NCI-H146 (cell line): Measurements from ENCODE around the gene KCNJ1.

Source experiments
- DNase-seq: peaks from one replicate; lab custom pipeline; 2025; lab: John Stamatoyannopoulos, UW

Gene KCNJ1

DNA sequence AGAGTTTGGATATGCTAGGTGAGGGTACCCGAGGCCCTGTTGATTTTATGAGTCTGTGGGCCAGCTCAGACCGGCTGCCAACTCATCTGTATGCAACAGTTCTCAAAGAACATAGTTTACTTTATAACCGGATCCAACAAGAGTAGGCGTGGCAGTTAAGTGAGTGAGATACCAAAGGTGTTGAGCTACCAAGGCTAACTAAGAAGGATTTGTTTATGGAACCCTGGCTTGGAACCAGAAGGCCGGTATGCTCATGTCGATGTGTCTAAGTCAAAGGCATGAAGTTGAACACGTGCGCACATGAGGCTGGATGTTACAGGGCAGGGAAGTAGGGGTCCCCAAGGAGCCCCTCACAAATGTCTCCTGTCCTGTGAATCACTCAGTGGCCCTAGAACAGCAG, at the start of gene KCNJ1:
Gene KCNJ1, minus strand, starts transcription at position 20 of the 400 bp plus-strand sequence. CDS start 27,053 bp downstream, outside the sequence.
- no peak for DNase-seq

DNA sequence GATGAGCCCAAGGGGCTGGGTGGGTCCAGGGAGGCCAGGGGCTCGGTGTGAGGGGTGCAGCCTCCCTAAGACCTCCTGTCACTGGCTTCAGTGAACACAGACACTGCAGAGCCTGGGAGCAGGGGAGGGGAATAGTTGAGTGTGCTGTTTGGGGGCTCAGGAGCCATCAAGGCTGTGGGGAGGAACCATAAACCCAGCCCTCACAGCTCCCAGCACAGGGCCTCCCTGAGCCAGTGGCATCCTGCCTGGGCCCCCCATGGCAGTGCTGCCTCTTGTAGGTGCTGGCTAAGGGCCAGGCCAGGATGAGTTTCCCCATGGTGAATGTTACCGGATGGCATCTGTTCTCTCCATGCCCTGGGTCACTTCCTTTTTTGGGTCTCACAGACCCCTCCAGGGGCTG, 49.6 kb upstream of the KCNJ1 start:
- DNase-seq = no peak

- no peak for DNase-seq
Observed at GRCh38 chr11:128916037-128916572, 49.0 kb upstream of the KCNJ1 start.

- no peak for DNase-seq
Observed at GRCh38 chr11:128915149-128915521, 48.0 kb upstream of the KCNJ1 start.

- no peak for DNase-seq
Observed at GRCh38 chr11:128914216-128915148, 47.4 kb upstream of the KCNJ1 start.

GRCh38 chr11:128913806-128914205, 46.7 kb upstream of the KCNJ1 start:
- no peak for DNase-seq

DNA sequence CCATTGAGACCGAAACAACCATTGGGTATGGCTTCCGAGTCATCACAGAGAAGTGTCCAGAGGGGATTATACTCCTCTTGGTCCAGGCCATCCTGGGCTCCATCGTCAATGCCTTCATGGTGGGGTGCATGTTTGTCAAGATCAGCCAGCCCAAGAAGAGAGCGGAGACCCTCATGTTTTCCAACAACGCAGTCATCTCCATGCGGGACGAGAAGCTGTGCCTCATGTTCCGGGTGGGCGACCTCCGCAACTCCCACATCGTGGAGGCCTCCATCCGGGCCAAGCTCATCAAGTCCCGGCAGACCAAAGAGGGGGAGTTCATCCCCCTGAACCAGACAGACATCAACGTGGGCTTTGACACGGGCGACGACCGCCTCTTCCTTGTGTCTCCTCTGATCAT, 44.6 kb upstream of the KCNJ1 start:
- no peak for DNase-seq

DNA sequence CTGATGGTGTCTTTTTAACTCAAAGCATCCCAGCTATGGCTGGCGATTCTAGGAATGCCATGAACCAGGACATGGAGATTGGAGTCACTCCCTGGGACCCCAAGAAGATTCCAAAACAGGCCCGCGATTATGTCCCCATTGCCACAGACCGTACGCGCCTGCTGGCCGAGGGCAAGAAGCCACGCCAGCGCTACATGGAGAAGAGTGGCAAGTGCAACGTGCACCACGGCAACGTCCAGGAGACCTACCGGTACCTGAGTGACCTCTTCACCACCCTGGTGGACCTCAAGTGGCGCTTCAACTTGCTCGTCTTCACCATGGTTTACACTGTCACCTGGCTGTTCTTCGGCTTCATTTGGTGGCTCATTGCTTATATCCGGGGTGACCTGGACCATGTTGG, 44.1 kb upstream of the KCNJ1 start:
- DNase-seq = no peak

DNA sequence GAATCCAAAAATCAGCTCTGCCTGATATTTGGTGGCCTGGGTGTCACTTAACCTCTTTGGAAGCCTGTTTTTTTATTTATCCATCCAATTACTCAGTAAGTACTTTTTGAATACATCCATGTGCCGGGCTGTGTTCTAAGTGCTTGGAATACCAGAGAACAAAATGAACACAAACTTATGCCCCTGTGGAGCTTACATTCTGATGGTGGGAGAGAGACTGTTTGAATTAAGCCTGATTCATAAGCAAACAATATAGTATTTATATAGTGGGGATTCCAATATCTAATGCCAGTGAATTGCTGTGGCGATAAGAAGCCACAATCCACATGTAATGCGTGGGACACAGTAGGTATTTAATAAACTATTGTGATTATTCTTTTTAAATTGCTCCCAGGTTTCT, 43.5 kb upstream of the KCNJ1 start:
- DNase-seq = no peak

DNA sequence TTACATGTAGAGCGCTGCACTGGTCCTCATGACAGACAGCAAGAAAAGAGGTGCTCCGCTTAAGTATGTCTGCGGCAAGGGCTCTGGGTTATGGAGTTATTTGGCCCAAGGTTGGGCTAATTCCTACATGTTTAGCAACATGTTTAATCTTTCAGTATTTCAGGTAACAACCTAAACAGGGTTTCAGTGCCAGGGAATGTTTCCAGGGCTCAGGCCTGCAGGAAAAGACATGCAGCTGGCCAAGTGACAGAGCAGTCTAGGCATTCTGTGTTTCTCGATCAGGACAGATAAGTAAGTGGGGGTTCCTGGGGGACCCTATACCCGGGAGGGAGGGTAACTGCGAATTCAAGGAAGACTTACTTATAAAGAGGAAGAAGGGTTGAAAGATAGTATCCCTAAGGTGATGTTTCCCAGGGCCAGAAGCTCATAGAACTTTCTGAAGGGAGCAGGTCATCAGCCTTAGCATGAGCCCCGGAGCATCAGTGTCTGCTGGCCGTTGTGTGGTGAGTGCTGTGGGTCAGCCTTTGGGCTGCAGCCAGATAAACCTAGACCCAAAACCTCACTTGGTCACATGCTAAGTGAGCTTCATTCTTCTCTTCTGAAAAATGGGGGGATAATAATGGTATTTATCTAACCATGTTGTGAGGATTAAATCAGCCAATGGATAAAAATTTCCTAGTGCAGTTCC, 42.5 kb upstream of the KCNJ1 start:
- DNase-seq = no peak

DNA sequence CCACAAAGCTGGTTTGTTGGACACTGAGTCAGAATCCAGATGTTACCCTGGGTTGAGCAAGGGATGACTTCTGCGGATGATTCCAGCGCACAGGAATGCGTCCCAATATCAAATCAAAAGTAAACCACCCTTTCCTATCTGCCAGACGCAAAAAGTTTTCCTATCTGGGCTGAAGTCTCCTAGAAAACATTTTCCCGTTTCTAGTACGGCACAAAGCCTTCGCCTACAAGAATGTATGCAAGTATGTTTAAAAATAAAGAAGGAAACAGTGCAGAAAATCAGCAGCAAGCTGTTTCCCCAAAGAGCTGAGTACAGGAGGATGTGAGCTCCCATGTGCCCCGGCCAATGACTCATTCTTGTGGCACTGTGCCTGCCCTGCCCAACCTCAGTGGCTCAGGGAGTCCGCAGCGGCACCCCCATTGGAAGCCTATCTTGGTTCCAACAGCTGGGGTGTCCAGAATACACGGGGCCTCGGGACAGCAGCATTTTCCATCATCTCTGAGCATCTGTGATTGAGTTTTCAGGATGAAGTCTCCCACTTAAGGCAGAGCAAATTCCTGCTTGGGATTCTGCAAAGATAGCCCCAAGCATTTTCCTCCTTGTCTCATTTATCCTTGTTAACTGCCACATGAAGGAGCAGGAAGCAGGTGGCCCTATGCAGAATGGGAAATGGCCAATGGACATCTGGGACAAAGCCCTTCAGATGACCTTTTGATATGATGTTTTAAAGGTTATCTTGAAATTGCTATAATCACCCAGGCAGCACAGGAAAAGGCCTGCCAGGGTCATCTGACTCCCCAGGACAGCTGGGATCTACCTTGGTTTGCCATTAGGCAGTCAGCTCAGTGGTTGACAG, 41.5 kb upstream of the KCNJ1 start:
- DNase-seq = peak; percentile 92

DNA sequence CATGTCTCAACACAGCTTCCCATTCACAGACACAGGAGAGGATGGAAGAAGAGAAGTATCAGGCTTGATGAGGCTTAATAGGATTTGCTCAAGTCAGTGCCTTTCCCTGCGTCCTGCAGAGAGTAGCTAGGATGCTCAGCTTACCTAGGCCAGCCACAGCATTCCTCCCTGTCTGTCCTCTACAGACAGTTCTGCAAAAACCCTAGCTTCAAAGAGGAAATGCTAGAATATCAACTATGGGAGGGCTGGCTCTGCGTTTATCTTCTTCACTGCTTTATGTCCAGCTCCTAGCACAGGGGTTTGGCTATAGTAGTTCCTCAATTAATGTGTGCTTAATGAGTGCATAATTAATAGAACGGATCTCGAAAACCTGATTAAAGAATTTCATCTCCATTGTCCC, 40.5 kb upstream of the KCNJ1 start:
- no peak for DNase-seq

- DNase-seq = no peak
Observed at GRCh38 chr11:128906185-128907050, 39.3 kb upstream of the KCNJ1 start.

DNA sequence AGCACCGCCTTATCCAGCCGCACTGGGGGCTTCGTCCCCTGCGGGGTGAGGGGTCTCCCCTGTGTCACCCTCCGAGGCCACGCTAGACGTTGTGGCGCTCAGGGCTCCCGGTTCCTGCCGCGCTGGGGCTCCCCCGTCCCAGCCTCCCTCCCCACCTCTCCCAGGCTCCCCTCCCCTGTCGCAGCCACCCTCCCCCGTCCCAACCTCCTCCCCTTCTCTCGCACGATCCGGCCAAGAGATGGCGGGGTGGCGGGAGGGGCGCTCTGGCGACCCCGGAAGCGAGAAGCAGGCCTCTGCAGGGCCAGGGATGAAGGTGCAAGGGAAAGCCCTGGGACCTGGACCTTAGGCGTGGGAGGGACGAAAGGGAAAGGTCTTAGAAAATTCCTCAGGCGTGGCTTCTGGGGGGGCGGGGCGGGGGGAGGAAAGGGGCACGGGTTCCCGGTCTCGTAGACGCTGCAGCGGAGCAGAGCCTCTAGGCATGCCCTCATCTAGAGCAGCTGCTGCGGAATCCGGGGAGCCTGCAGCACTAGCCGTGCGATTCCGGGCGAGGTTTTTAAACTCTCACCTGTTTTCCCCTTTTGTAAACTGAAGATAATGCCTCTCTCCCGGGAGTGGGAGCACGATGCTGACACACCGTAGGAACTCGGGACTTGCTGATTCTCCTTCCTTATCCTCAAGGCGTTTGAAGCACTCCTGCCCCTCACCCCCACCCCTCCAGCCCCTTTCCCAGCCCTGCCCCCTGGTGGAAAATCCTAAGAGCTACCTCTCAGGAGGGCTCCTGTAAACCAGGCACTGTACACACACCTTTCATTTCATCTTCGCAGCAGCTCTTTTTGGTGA, 38.5 kb upstream of the KCNJ1 start:
- DNase-seq = peak; percentile 83

DNA sequence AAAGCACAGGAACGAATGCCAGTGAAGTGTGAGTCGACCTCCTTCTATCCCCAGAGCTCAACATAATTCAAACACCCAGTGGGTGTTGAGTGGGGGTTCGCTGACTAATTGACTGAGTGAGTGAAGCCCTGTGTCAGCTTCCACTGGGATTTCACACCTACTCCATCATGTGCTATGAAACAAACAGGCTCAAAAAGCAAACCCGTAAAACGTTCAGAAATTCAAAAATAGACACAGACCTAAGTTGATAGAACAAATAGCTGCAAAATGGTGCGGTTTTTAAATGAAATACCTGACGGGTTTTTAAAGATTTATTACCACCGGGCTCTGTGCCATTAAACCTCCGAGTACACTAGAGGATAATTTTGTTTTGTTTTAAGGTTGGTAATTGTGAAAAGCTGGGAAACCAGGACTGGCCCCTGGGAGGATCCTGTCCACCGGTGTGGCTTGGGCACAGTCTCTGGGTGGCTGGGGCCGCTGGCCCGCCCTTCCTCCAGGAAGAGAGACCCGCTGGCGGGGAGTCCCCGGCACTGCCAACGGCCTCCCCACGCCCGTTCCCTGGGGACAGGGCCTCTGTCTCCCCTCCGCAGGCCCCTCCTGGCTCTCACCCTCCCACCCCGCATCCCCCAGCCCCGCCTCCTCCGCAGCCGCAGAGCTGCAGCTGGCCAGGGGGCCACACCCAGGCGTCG, 37.7 kb upstream of the KCNJ1 start:
- DNase-seq = peak; percentile 80

DNA sequence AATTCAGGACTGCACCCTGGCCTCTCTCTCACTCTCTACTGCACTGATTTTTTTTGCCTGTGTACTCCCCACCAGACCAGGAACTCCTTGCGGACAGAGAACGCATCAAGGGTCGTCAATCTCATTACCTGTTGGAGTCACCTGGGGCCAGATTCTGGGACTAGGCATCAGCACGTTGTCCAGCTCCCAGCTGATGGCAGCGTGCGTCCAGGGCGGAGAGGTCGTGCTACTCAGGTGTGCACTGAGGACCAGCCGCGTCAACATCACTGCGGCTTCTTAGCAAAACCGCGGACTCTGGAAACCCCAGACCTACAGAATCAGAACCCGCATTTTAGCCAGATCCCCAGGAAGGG, 37.2 kb upstream of the KCNJ1 start:
- no peak for DNase-seq

- DNase-seq = no peak
Observed at GRCh38 chr11:128903248-128904061, 36.4 kb upstream of the KCNJ1 start.

DNA sequence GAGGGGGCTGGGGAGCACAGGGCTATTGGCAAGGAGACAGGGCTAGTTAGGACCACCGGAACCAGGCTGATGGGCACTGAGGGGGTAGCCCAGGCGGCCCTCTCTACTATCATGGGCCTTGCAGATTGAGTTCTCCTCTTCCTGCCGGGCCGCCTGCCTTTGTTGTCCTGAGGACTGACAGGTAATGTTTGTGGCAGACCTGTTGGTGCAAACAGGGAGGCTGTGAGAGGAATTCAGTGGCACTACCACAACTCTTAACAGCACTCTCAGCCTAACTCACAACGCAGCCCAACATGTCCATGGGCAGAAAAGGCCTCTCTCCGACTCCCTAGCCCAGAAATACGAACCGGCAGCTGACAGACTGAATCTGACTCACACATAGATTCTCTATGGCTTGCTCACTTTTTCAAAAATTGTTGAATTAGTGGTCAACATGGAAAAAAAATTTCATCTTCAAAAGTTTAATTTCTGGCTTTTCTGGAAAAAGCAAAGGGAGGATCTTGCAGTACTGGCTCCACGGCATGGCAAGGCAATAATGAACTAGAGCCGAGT, 35.5 kb upstream of the KCNJ1 start:
- no peak for DNase-seq
